Neural progenitor cell (in vitro differentiated cells): ENCODE data around the gene ALPL. TPM values are rescaled to one million over a fixed set of nuclear protein-coding genes. Genes with fewer than 3 reads are reported as not detected.

ENCODE experiments used
- DNase-seq: peaks from one replicate; pipeline ENCODE4 v3.0.0-alpha.2; 2016; ENCODE audit warnings: low spot score
- H2AFZ ChIP-seq: fragments of 200-600 bp; sonication (generic); replicated peaks from 2 replicates; pipeline ENCODE4 v1.6.1; 2016; ENCODE audit warnings: antibody characterized with exemption
- H3F3A ChIP-seq: fragments of 200-600 bp; sonication (generic); 2 replicates; pipeline ENCODE4 v1.6.1; 2016; ENCODE audit warnings: antibody characterized with exemption, low read depth
- H3K27ac ChIP-seq: fragments of 200-600 bp; sonication (generic); 2 replicates; pipeline ENCODE4 v1.5.1; 2016; ENCODE audit warnings: mild to moderate bottlenecking
- H3K27me3 ChIP-seq: fragments of 200-600 bp; sonication (generic); 2 replicates; pipeline ENCODE4 v1.6.1; 2016; ENCODE audit warnings: mild to moderate bottlenecking, moderate library complexity
- H3K36me3 ChIP-seq: fragments of 200-600 bp; sonication (generic); 2 replicates; pipeline ENCODE4 v1.5.1; 2016
- H3K4me1 ChIP-seq: fragments of 200-600 bp; sonication (generic); 2 replicates; pipeline ENCODE4 v1.6.1; 2016; ENCODE audit warnings: mixed run types
- H3K4me2 ChIP-seq: fragments of 200-600 bp; sonication (generic); 2 replicates; pipeline ENCODE4 v1.6.1; 2016
- H3K4me3 ChIP-seq: fragments of 200-600 bp; sonication (generic); 2 replicates; pipeline ENCODE4 v1.5.1; 2016
- H3K79me2 ChIP-seq: fragments of 200-600 bp; sonication (generic); 2 replicates; pipeline ENCODE4 v1.6.1; 2016; ENCODE audit warnings: low read depth
- H3K9ac ChIP-seq: fragments of 200-600 bp; sonication (generic); 2 replicates; pipeline ENCODE4 v1.6.1; 2016
- H3K9me3 ChIP-seq: fragments of 200-600 bp; sonication (generic); 2 replicates; pipeline ENCODE4 v1.5.1; 2016; ENCODE audit warnings: low read depth
- H4K20me1 ChIP-seq: fragments of 200-600 bp; sonication (generic); 2 replicates; pipeline ENCODE4 v1.6.1; 2016; ENCODE audit warnings: low read depth
- H3K27ac Mint-ChIP-seq: 3 replicates; pipeline ENCODE4 v1.8.0; 2021; ENCODE audit warnings: mixed read lengths
- H3K27me3 Mint-ChIP-seq: 2 replicates; pipeline ENCODE4 v1.8.0; 2022; ENCODE audit warnings: low read depth, mild to moderate bottlenecking, inconsistent platforms, moderate library complexity, mixed read lengths; ENCODE audit not compliant: insufficient read depth
- H3K36me3 Mint-ChIP-seq: 3 replicates; pipeline ENCODE4 v1.8.0; 2021; ENCODE audit warnings: mixed read lengths
- H3K4me1 Mint-ChIP-seq: 3 replicates; pipeline ENCODE4 v1.8.0; 2021; ENCODE audit warnings: mixed read lengths
- H3K4me3 Mint-ChIP-seq: 3 replicates; pipeline ENCODE4 v1.8.0; 2021; ENCODE audit warnings: mild to moderate bottlenecking, moderate library complexity, mixed read lengths
- H3K9me3 Mint-ChIP-seq: 3 replicates; pipeline ENCODE4 v1.8.0; 2020; ENCODE audit warnings: mixed read lengths
- CTCF ChIP-seq: fragments of 200-600 bp; sonication (generic); IDR thresholded peaks from 2 replicates; pipeline ENCODE4 v1.5.1; 2017; ENCODE audit warnings: antibody characterized with exemption, mild to moderate bottlenecking
- EZH2 ChIP-seq: fragments of 200-600 bp; sonication (generic); IDR thresholded peaks from 2 replicates; pipeline ENCODE4 v1.6.1; 2017; ENCODE audit warnings: antibody characterized with exemption, mild to moderate bottlenecking, moderate library complexity
- EZH2phosphoT487 ChIP-seq: fragments of 200-600 bp; sonication (generic); IDR thresholded peaks from 2 replicates; pipeline ENCODE4 v1.6.1; 2017; ENCODE audit warnings: antibody characterized with exemption
- total RNA-seq: library from RNA; depleted of rRNA; stranded (reverse); fragments of >200 nt; gene quantifications from 2 replicates; pipeline ENCODE4 v1.2.3, GENCODE V29; 2015; ENCODE audit warnings: low replicate concordance

ALPL gene
- total RNA-seq, 1 donor from 2014 or later: 51.3 TPM

DNA sequence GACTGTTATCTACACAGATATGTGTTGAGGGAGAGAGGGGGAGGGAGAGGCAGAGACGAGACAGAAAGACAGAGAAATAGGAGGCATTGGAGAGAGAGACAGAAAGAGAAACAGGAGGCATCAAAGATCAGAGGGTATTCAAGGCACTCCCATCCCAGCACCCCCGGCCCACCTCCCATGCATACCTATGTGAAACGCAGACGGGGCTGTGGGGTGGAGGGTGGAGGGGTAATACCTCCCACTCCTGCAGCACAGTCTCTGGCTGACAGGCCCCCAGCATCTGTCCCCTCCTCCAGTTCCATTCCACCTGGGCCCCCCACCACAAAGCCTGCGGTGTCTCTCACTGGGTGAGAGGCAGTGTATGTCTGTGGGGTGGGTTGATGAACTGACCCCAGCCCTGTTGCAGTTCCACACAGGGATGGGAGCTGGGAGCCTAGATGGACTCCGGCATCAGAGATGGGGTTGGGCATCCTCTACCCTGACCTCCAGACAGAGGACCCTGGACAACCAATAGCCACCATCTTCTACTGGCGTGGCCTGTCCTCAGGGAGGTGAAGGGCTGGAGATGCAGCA is 110.2 kb downstream of the ALPL start:
- no peak overlapping the region for H3K27ac ChIP-seq
- H3K4me1 ChIP-seq: peaks cover 13% of the 10 kb centered on the region
- peaks cover 13% of the 10 kb centered on the region for H3F3A ChIP-seq
- H3K9me3 ChIP-seq: no peaks in the 10 kb centered on the region
- Mint-ChIP-seq H3K27me3 (peaks cover 15% of the 10 kb centered on the region), H3K4me1 (peaks cover 24% of the 10 kb centered on the region), H3K27ac (no peak overlapping the region), H3K9me3 (peaks cover 2% of the 10 kb centered on the region), H3K36me3 (no peaks in the 10 kb centered on the region), H3K4me3 (no peak overlapping the region)
- H4K20me1 ChIP-seq: peaks cover 7% of the 10 kb centered on the region
- no peak for TF ChIP-seq EZH2
- peak overlapping the region; percentile 57 for H3K4me2 ChIP-seq
- H2AFZ ChIP-seq: no peak overlapping the region
- H3K79me2 ChIP-seq: no peaks in the 10 kb centered on the region
- H3K36me3 ChIP-seq: no peaks in the 10 kb centered on the region
- DNase-seq: no peak
- no peak overlapping the region for H3K4me3 ChIP-seq
- H3K27me3 ChIP-seq: peaks cover 46% of the 10 kb centered on the region
- H3K9ac ChIP-seq: no peak overlapping the region

- no peak for TF ChIP-seq EZH2phosphoT487
- no peak for TF ChIP-seq CTCF
- no peak for TF ChIP-seq EZH2
- Histone ChIP-seq H3F3A (peaks cover 13% of the 10 kb centered on the region), H3K9me3 (no peaks in the 10 kb centered on the region), H3K79me2 (no peaks in the 10 kb centered on the region), H3K36me3 (no peaks in the 10 kb centered on the region), H3K27ac (no peak overlapping the region), H3K4me2 (no peak overlapping the region), H4K20me1 (peaks cover 7% of the 10 kb centered on the region), H3K4me3 (no peak overlapping the region), H3K27me3 (peaks cover 46% of the 10 kb centered on the region), H3K4me1 (peaks cover 13% of the 10 kb centered on the region), H2AFZ (no peak overlapping the region), H3K9ac (no peak overlapping the region)
- Mint-ChIP-seq H3K36me3 (no peaks in the 10 kb centered on the region), H3K9me3 (peaks cover 2% of the 10 kb centered on the region), H3K27ac (no peak overlapping the region), H3K4me3 (no peak overlapping the region), H3K4me1 (peaks cover 24% of the 10 kb centered on the region), H3K27me3 (peaks cover 15% of the 10 kb centered on the region)
- no peak for DNase-seq
Measured at GRCh38 chr1:21620011-21620410, 110.8 kb downstream of the ALPL start.

GRCh38 chr1:21620496-21620895 is 111.3 kb downstream of the ALPL start:
- H3K4me3 Mint-ChIP-seq: no peak overlapping the region
- Histone ChIP-seq H3K36me3 (no peaks in the 10 kb centered on the region), H3K9ac (no peak overlapping the region)

More at GRCh38 chr1:21620496-21620895, 111.3 kb downstream of the ALPL start:
- peaks cover 13% of the 10 kb centered on the region for H3F3A ChIP-seq
- H3K4me1 Mint-ChIP-seq: peaks cover 24% of the 10 kb centered on the region
- H3K27ac Mint-ChIP-seq: no peak overlapping the region
- H3K9me3 ChIP-seq: no peaks in the 10 kb centered on the region
- H3K27ac ChIP-seq: no peak overlapping the region
- no peaks in the 10 kb centered on the region for H3K79me2 ChIP-seq
- no peak overlapping the region for H2AFZ ChIP-seq
- no peak for DNase-seq
- H3K36me3 Mint-ChIP-seq: no peaks in the 10 kb centered on the region
- H3K4me1 ChIP-seq: peaks cover 13% of the 10 kb centered on the region
- peaks cover 7% of the 10 kb centered on the region for H4K20me1 ChIP-seq
- TF ChIP-seq EZH2phosphoT487 (no peak), EZH2 (no peak), CTCF (no peak)
- H3K4me3 ChIP-seq: no peak overlapping the region
- peaks cover 17% of the 10 kb centered on the region for H3K27me3 Mint-ChIP-seq
- H3K9me3 Mint-ChIP-seq: peaks cover 1% of the 10 kb centered on the region
- peaks cover 46% of the 10 kb centered on the region for H3K27me3 ChIP-seq
- no peak overlapping the region for H3K4me2 ChIP-seq
